PFSK-1 (cell line): ENCODE results near the gene HCN4.

Experiments used
- FOXP2 ChIP-seq: optimal IDR thresholded peaks from 2 replicates; pipeline ENCODE3; 2011; ENCODE audit warnings: borderline replicate concordance, control low read depth, inconsistent platforms; ENCODE audit not compliant: insufficient read depth; ENCODE audit errors: extremely low read length, extremely low read depth
- TAF1 ChIP-seq: IDR thresholded peaks from 2 replicates; pipeline ENCODE4 v1.6.1; 2012; ENCODE audit warnings: low read length, control low read depth, borderline replicate concordance; ENCODE audit not compliant: insufficient read depth

DNA sequence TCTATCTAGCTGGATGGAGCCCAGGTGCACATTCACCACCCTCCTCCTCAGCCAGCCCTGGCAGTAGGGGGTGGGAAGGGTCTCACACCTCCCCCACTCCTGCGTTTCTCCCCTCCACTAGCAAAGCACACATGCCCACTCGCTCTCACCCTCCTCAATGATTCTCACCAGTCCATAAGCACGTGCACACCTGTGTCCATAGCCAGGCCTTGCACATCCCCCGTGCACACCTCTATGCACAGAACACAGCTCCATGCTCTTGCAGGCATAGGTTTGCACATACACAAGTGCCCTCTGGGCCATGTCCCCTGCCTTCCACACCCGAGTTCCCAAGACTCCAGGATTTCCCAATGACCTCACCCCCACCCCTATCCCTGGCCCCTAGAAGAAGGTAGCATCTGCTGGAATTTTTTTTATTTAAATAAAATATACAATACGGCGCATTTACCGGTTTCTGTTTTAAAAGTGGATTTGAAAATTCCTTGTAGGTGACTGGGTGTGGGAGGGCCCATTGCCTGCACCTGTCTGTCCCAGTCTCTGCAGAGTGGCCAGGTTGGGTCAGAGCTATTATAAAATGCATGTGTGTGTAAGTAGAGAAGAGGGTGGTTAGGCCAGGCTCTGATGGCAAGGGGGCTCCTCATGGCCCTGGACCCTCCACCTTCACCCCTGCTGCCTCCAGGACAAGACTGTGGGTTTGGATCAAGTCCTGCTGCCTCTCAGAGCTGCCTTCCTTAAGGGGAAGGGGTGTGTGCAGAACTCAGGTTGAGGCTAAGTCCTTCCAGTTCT lies 49.1 kb downstream of the HCN4 start:
- no peak for TF ChIP-seq TAF1
- no peak for TF ChIP-seq FOXP2
